GM10248 (cell line): ENCODE results near the gene NDUFS7.

Experiments
- CTCF ChIA-PET: fragments of 300-600 bp; sonication (Branson Sonifier 250); formaldehyde crosslinking; extraction: SDS; loops from one replicate; lab custom pipeline; 2021; ENCODE audit warnings: antibody characterized with exemption; lab: Yijun Ruan, JAX
- POLR2A ChIA-PET: fragments of 350-650 bp; sonication (Branson Sonifier 250); formaldehyde crosslinking; extraction: SDS; loops from one replicate; lab custom pipeline; 2020; ENCODE audit warnings: antibody characterized with exemption; lab: Yijun Ruan, JAX
- DNase-seq: peaks from one replicate; pipeline ENCODE4 v3.0.0; 2012; ENCODE audit errors: extremely low spot score
- TF ChIP-seq, protein P1 (sequence below): IDR thresholded peaks from 2 replicates; pipeline ENCODE4 v1.5.1; 2012; ENCODE audit warnings: mild to moderate bottlenecking, low read depth; ENCODE audit errors: extremely low read depth, missing control alignments, control extremely low read depth

NDUFS7 gene

DNA sequence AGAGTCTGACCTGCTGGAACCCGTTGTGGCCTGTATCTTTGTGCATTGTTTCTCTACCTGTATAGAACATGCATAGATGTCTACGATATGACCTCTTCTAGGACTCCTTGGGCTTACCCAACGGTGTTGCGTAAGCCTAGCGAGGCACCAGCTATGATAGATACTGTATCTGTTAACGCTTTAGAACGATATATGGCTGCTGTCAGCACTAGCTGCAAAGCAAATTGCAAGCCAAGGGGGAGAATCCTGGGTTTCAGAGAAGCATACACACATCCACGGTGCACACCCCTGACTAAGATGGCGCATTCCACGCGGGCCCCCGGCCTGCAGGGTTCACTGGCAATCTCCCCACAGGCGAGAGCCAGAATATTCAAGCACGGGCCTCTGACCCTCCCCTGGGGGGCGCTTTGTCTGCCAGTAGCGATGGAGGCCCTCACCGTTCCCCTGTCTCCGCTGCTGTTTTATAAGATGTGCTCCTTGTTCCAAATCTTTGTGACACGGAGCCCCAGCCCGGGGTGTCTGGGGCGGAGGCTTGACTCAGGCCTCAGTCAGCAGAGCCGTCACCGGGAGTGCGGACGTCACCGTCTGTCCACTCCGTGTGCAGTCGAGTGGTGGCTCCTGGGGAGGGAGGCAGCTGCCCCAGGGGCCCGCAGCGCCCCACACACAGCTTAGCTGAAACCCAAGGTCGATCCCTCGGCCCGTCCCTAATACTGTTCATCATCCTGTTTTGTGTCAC, 41.6 kb downstream of the NDUFS7 start:
- no peak for DNase-seq
- TF ChIP-seq, protein P1, sequence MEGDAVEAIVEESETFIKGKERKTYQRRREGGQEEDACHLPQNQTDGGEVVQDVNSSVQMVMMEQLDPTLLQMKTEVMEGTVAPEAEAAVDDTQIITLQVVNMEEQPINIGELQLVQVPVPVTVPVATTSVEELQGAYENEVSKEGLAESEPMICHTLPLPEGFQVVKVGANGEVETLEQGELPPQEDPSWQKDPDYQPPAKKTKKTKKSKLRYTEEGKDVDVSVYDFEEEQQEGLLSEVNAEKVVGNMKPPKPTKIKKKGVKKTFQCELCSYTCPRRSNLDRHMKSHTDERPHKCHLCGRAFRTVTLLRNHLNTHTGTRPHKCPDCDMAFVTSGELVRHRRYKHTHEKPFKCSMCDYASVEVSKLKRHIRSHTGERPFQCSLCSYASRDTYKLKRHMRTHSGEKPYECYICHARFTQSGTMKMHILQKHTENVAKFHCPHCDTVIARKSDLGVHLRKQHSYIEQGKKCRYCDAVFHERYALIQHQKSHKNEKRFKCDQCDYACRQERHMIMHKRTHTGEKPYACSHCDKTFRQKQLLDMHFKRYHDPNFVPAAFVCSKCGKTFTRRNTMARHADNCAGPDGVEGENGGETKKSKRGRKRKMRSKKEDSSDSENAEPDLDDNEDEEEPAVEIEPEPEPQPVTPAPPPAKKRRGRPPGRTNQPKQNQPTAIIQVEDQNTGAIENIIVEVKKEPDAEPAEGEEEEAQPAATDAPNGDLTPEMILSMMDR, result no peak
- POLR2A ChIA-PET, result no interaction called here
- CTCF ChIA-PET, result no interaction called here

DNA sequence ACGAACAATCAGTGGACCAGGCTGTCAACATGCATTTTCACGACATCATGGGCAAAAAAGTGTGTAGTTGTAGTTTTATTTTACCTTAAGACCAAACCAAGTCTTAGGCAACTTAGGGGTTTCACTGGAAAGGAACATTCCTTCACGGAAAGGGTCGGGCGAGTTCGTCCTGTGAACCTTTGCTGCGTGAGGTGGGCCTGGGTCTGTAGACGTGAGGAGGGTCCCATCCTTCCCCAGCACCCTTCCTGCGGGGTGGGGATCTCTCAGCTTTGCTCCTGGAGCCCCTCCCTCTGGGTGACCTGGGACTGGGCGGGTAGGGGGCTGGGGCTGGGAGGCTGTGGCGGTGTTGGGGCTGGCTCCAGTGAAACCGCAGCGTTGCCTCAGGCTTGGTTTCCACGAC, 42.2 kb downstream of the NDUFS7 start:
- TF ChIP-seq, protein P1, result no peak
- no peak for DNase-seq
- CTCF ChIA-PET, result interaction anchor here (1.3 kb wide), 1 partner anchor 12 kb away, joined by 3 read pairs; the partner anchor contains the start of gene RPS15
- POLR2A ChIA-PET, result no interaction called here

DNA sequence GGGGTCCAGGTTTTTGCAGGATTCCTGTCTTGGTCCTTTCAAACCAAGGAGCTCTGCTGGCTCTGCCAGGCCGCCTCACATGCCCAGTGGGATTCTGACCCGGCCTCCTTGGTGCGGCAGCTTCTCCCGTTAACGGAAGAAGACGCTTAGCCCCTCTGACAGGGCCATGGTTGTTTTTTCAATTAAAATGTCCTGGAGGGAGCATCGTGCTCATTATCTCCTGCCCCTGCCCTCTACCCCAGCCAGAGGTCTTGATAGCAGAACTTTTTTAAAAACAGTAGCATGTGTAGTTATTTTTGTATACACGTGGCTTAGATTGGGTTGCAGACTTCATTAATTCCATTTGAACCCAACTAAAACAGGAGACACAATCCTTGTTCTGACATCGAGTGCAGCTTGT, 43.0 kb downstream of the NDUFS7 start:
- POLR2A ChIA-PET, result no interaction called here

DNA sequence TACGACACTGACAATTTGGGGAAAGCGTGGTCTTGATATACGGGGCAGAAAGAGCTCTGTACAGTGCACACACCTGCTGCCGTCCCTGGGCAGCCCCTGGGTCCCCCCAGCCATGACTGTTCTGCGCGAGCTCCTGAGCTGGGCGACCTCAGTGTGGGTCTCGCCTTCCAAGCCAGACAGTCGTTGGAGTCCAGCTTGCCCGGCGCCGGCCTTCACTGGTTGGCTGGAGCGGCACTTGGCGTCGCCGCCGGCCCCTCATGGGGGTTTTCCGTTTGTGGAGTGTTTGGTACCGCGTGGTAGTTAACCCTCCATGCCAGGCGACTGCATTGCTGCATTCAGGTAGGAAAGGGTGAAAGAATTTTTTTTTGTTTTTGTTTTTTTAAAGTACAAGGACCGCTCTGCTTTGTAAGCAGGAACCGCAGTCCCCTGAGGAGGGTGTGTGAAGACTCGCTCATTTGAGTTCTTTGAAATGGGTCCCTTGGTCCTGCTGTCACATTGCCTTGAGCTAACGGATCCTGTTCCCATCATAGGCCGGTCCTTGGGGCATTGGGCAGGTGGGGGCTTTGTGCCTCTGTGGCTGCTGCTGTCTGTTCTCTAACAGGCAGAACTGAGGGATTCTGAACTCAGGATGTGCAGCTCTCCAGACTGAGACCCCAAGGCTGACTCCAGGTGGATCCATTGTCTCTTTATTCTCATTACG, 43.7 kb downstream of the NDUFS7 start:
- TF ChIP-seq, protein P1, result no peak
- ChIA-PET POLR2A (no interaction called here), CTCF (interaction anchor here (1.2 to 1.3 kb wide), 2 partner anchors 11 to 399 kb away, joined by 3 read pairs; partner anchors contain the start of gene RPS15)
- DNase-seq, result no peak

More for the DNA sequence above, 43.0 kb downstream of the NDUFS7 start:
- CTCF ChIA-PET, result interaction anchor here (0.7 to 1.3 kb wide), 3 partner anchors 11 to 399 kb away, joined by 3 read pairs; partner anchors contain the start of gene RPS15
- DNase-seq, result no peak
- TF ChIP-seq, protein P1, result no peak

DNA sequence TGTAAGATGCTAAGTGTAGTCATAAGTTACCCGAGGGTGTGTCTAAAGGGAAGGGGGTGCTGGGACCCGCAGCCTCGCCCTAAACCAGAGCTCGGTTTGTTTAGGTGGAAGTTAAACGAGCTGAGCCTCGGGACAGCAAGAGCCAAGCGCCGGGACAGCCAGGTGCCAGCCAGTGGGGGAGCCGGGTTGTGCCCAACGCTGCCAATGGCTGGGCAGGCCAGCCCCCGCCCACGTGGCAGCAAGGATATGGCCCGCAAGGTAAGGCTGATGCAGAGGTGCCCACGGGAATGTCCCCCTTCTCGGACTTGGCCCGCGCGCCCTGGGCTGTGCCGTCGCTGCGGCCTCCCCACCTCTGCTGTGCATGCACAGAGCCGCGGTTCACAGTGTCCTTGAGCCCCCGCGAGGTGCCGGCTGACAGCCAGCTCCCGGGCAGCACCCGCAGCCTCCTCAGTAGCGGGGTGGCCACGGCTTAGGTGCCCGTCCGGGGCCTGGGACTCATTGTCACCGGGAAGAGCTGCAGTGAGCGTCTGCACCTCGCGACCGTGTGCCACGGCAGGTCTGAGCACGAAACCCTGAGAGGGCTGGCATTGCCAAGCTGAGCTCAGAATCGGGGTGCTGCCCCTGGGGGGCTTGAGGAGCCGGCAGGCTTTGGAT, 45.2 kb downstream of the NDUFS7 start:
- TF ChIP-seq, protein P1, result no peak
- CTCF ChIA-PET, result interaction anchor here (1.1 kb wide), 1 partner anchor 9 kb away, joined by 4 read pairs; no protein-coding TSS in a partner anchor
- POLR2A ChIA-PET, result no interaction called here
- no peak for DNase-seq

DNA sequence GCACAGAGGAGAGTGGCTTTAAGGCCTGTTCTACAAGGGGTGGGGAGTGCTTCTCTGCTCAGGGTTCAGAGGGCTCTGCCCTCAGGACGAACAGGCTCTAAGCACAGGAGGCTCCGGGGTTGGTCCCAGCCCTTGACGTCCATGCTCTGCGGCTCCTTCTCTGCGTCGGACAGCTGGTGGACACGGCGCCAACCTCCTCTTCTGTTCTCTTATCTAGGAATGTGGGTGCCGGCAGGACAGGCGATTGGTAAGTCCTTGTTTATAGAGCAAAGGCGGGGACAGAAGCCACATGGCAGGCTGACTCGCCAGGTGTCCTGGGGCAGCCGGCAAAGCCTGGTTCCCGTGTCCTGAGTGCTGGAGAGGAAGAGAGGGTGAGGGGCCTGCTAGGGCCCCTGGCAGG, 46.0 kb downstream of the NDUFS7 start:
- POLR2A ChIA-PET, result no interaction called here
- CTCF ChIA-PET, result no interaction called here
- no peak for DNase-seq

More for the DNA sequence above, 46.0 kb downstream of the NDUFS7 start:
- TF ChIP-seq, protein P1, result no peak
